ENCODE measurements around the gene BICC1. TPM values are rescaled to one million over a fixed set of nuclear protein-coding genes. Genes with fewer than 3 reads are reported as not detected.

Gene BICC1
- total and polyA plus RNA-seq, 2 of the 8 experiments (the other 6 are each of a cell fraction or from before 2014, with no cell fraction given) = 0.20 to 0.73 TPM

DNA sequence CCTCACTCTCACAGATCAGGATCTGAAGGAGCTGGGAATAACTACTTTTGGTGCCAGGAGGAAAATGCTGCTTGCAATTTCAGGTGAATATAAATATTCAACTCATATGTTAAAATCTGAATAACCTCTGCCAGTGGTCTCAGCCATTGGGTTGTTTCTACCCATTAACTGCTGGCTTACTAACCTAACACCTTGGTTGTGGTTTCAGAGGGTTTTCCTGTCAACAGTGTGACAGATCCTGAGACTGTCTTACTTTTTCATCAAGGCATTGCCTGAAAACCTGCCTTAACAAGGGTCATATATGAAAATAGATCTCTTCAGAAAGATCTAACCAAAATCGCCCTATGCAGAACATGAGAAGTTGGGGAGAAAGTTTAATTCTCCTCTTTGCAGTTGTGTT is 307.7 kb downstream of the BICC1 start:
- Histone ChIP-seq H3K23me2 (ENCODE audit: low read depth, low read length) (no peaks in the 10 kb centered on the region; the same call in 1 of the 2 replicates), H3K27me3 (replicated peaks in 1 of 4; ENCODE audit: control insufficient read depth in 3 of 4, extremely low read depth in 1 of 4, insufficient read depth in 3 of 4, low read length in 3 of 4) (no peaks in the 10 kb centered on the region), H3K27ac (ENCODE audit: low read depth, low read length) (no peak overlapping the region), H3K18ac (ENCODE audit: extremely low read depth, low read length) (no peak overlapping the region), H3K36me3 (ENCODE audit: control insufficient read depth in 2 of 4, insufficient read depth in 4 of 4, low read length in 3 of 4) (no peaks in the 10 kb centered on the region), H4K20me1 (replicated peaks in 1 of 2; ENCODE audit: control insufficient read depth in 1 of 2, insufficient read depth in 2 of 2, low read length in 2 of 2) (no peaks in the 10 kb centered on the region), H3K56ac (replicated peaks; ENCODE audit: insufficient read length, low read depth, low read length) (no peak overlapping the region), H2BK5ac (ENCODE audit: low read depth, low read length) (no peak overlapping the region), H2BK12ac (ENCODE audit: low read depth, low read length) (no peak overlapping the region), H3K23ac (ENCODE audit: insufficient read length) (no peak overlapping the region), H4K5ac (ENCODE audit: insufficient read length, low read depth, low read length) (no peak overlapping the region), H4K91ac (replicated peaks; ENCODE audit: insufficient read length, low read length) (no peak overlapping the region), H3K9me3 (ENCODE audit: insufficient read depth in 2 of 2, low read depth in 1 of 2, low read length in 1 of 2) (no peaks in the 10 kb centered on the region), H3K9ac (replicated peaks in 1 of 4; ENCODE audit: extremely low read depth in 1 of 4, low read depth in 3 of 4, low read length in 3 of 4) (no peak overlapping the region), H2AFZ (ENCODE audit: low read length) (no peak overlapping the region), H3K79me2 (ENCODE audit: control insufficient read depth in 1 of 2, insufficient read depth in 2 of 2, low read length in 2 of 2) (no peaks in the 10 kb centered on the region), H3K79me1 (ENCODE audit: low read depth, low read length) (no peaks in the 10 kb centered on the region), H3K4ac (replicated peaks; ENCODE audit: insufficient read length, low read depth, low read length) (no peak overlapping the region), H3K14ac (ENCODE audit: insufficient read length) (no peak overlapping the region), H3K4me2 (ENCODE audit: insufficient read depth in 1 of 2, low read depth in 2 of 2, low read length in 2 of 2) (no peak overlapping the region), H2BK15ac (ENCODE audit: low read length) (no peak overlapping the region), H2BK20ac (ENCODE audit: low read length) (no peak overlapping the region), H3K4me1 (replicated peaks in 1 of 4; ENCODE audit: control insufficient read depth in 3 of 4, insufficient read depth in 4 of 4, low read length in 3 of 4) (no peaks in the 10 kb centered on the region), H2AK5ac (ENCODE audit: low read depth, low read length) (no peak overlapping the region), H3K4me3 (ENCODE audit: extremely low read depth in 1 of 4, insufficient read depth in 2 of 4, low read depth in 3 of 4, low read length in 4 of 4) (no peak overlapping the region), H2BK120ac (replicated peaks; ENCODE audit: low read depth, low read length) (no peak overlapping the region), H4K8ac (ENCODE audit: extremely low read depth, insufficient read depth, low read length) (no peak overlapping the region)
- CTCF ChIA-PET (ENCODE audit: partially characterized antibody) = no interaction called here
- FAIRE-seq (no peak), DNase-seq (ENCODE audit: low read depth in 1 of 2, low spot score in 2 of 2) (no peak)
- POLR2A ChIA-PET (ENCODE audit: partially characterized antibody) = no interaction called here
- TF ChIP-seq CBX5 (IDR thresholded peaks at IDR 0.05; ENCODE audit: low read depth, low read length) (no peak), BACH1 (IDR thresholded peaks at IDR 0.05; ENCODE audit: low read length) (no peak), CBX8 (IDR thresholded peaks at IDR 0.05; ENCODE audit: borderline replicate concordance, low read depth, low read length) (no peak), GABPA (IDR thresholded peaks at IDR 0.05; ENCODE audit: borderline replicate concordance, insufficient read depth, low read length) (no peak), RAD21 (IDR thresholded peaks at IDR 0.05 in 1 of 2, conservative IDR thresholded peaks at IDR 0.05 in 1 of 2; ENCODE audit: low read depth in 2 of 2, low read length in 2 of 2) (no peak), POLR2AphosphoS5 (IDR thresholded peaks at IDR 0.05; ENCODE audit: low read depth, low read length) (no peak), SRF (IDR thresholded peaks at IDR 0.05; ENCODE audit: low read depth, low read length) (no peak), POLR2A (IDR thresholded peaks at IDR 0.05; ENCODE audit: control extremely low read depth in 1 of 2, low read depth in 2 of 2, low read length in 2 of 2) (no peak)
- TF ChIP-seq, protein P1, sequence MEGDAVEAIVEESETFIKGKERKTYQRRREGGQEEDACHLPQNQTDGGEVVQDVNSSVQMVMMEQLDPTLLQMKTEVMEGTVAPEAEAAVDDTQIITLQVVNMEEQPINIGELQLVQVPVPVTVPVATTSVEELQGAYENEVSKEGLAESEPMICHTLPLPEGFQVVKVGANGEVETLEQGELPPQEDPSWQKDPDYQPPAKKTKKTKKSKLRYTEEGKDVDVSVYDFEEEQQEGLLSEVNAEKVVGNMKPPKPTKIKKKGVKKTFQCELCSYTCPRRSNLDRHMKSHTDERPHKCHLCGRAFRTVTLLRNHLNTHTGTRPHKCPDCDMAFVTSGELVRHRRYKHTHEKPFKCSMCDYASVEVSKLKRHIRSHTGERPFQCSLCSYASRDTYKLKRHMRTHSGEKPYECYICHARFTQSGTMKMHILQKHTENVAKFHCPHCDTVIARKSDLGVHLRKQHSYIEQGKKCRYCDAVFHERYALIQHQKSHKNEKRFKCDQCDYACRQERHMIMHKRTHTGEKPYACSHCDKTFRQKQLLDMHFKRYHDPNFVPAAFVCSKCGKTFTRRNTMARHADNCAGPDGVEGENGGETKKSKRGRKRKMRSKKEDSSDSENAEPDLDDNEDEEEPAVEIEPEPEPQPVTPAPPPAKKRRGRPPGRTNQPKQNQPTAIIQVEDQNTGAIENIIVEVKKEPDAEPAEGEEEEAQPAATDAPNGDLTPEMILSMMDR (IDR thresholded peaks at IDR 0.05; ENCODE audit: control extremely low read depth in 1 of 3, insufficient read depth in 1 of 3, low read depth in 1 of 3, low read length in 3 of 3) = no peak
- 100% methylated on average over 1 of the region's 1 CpG; no CpG with 5 or more reads in 1 of the 2 experiments for WGBS, 2 experiments (ENCODE audit: extremely low coverage in 1 of 2, insufficient coverage in 1 of 2, insufficient read length in 1 of 2, insufficient replicate concordance in 2 of 2, low coverage in 1 of 2, low lambda C conversion rate in 2 of 2, missing lambda C conversion rate in 1 of 2)
